HUES48 (cell line): ENCODE data around the gene MDK.
A peak's percentile ranks its signal among the peaks of the same experiment; 100 is the strongest.
"Not testable (repeated sequence)": the region's sequence is repeated elsewhere in the genome, so short reads cannot be mapped to it uniquely, and the experiment has no call there.

ENCODE experiments used
- H3K27ac ChIP-seq: one replicate; pipeline ENCODE4 v1.7.0; 2013; ENCODE audit warnings: low read depth, low read length, inconsistent platforms
- H3K27me3 ChIP-seq: 2 replicates; pipeline ENCODE4 v1.6.1; 2013; ENCODE audit warnings: mild to moderate bottlenecking, low read length; ENCODE audit not compliant: control insufficient read depth, insufficient read depth
- H3K36me3 ChIP-seq: 2 replicates; pipeline ENCODE4 v1.6.1; 2013; ENCODE audit warnings: low read length; ENCODE audit not compliant: control insufficient read depth, insufficient read depth
- H3K4me1 ChIP-seq: 2 replicates; pipeline ENCODE4 v1.6.1; 2013; ENCODE audit warnings: mild to moderate bottlenecking, low read length; ENCODE audit not compliant: control insufficient read depth, insufficient read depth
- H3K4me3 ChIP-seq: 2 replicates; pipeline ENCODE4 v1.5.1; 2013; ENCODE audit warnings: mild to moderate bottlenecking, low read depth, low read length
- H3K9ac ChIP-seq: 2 replicates; pipeline ENCODE4 v1.6.1; 2013; ENCODE audit warnings: mild to moderate bottlenecking, low read depth, low read length, moderate library complexity
- H3K9me3 ChIP-seq: 2 replicates; pipeline ENCODE4 v1.6.1; 2013; ENCODE audit warnings: low read length; ENCODE audit not compliant: control insufficient read depth, insufficient read depth

Gene MDK

DNA sequence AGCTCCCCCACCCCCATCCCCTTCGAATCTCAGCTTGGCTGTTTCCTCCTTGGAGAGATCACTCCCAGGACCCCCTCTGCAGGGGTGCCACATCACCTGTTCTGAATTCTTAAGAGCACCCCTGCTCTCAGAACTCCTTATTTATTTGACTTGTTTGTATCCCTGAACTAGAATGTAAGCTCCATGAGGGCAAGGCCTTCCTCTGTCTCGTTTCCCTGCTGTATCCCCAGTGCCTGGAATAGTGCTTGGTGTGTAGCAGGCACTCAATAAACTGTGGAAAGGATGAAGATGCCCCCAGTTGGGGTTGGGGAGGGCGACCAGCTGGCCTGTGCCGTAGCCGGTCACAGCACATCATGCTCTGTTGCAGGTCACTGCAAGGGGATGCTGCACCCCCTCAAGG, 3.6 kb upstream of the MDK start:
- Histone ChIP-seq H3K4me3 (no peak overlapping the region), H3K9ac (no peak overlapping the region), H3K27me3 (no peaks in the 10 kb centered on the region), H3K27ac (no peak overlapping the region), H3K36me3 (peaks cover 49% of the 10 kb centered on the region), H3K4me1 (peaks cover 7% of the 10 kb centered on the region), H3K9me3 (no peaks in the 10 kb centered on the region)

DNA sequence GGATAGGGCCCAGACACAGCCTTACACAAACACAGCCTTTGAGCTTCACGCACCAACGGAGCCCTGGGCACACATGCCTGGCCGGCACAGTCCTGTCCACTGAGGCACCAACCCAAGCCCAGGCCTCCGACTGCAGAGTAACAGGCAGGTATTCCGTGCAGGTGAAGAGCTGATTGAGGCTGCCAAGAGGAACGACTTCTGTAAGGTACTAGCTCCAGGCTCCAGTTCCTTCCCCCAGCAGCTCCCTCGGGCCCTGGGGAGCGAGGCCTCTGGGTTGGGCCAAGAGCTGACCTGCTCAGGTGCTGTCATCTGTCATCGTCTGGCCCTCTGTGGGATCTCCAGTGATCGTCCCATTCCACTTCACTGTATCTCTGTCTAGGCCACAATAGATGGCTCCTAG, 3.2 kb upstream of the MDK start:
- Histone ChIP-seq H3K9ac (no peak overlapping the region), H3K27ac (no peak overlapping the region), H3K4me3 (no peak overlapping the region), H3K4me1 (peaks cover 12% of the 10 kb centered on the region), H3K9me3 (no peaks in the 10 kb centered on the region), H3K36me3 (peaks cover 50% of the 10 kb centered on the region), H3K27me3 (no peaks in the 10 kb centered on the region)

DNA sequence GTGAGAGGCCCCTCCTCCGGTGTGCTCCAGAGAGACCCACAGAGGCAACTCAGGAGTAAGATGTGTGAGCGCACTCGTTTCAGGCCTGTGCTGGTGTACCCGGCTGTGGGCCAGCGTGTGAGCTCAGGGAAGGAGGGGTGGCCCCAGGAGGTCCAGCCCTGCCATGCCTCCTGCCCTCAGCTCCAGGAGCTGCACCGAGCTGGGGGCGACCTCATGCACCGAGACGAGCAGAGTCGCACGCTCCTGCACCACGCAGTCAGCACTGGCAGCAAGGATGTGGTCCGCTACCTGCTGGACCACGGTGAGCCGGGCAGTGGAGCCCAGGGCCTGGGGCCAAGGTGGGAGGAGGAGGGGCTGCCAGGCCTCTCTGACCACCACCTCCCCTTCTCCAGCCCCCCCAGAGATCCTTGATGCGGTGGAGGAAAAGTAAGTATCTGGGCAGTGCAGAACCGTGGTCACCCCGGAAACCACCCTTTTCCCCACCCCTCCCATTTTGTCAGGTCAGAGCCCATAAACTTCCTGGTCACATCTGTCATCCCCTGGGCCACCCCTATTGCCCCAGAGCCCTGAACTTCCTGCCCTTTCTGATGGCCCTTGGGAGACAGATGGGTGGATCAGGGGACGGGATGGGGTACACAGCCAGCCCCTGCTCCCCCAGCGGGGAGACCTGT, 2.5 kb upstream of the MDK start:
- no peaks in the 10 kb centered on the region for H3K9me3 ChIP-seq
- no peak overlapping the region; the same call in 1 of the 2 replicates for H3K4me3 ChIP-seq
- peak overlapping the region; percentile 70 for H3K27ac ChIP-seq
- H3K9ac ChIP-seq, result no peak overlapping the region
- peaks cover 13% of the 10 kb centered on the region for H3K4me1 ChIP-seq
- H3K36me3 ChIP-seq, result peaks cover 46% of the 10 kb centered on the region
- no peaks in the 10 kb centered on the region for H3K27me3 ChIP-seq

DNA sequence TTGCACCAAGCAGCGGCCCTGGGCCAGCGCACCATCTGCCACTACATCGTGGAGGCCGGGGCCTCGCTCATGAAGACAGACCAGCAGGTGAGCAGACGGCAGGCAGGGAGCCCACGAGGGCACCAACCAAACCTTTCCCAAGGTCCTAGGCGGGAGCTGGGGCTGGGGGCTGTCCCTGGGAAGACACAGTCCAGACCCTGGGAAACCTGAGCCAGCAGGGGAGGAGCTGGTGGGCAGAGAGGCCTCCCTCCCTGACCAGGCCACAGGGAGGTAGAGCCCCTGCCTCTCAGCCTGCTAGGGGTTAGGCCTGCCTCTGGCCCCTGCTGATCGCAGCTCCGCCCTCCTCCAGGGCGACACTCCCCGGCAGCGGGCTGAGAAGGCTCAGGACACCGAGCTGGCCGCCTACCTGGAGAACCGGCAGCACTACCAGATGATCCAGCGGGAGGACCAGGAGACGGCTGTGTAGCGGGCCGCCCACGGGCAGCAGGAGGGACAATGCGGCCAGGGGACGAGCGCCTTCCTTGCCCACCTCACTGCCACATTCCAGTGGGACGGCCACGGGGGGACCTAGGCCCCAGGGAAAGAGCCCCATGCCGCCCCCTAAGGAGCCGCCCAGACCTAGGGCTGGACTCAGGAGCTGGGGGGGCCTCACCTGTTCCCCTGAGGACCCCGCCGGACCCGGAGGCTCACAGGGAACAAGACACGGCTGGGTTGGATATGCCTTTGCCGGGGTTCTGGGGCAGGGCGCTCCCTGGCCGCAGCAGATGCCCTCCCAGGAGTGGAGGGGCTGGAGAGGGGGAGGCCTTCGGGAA, 1.8 kb upstream of the MDK start:
- H3K36me3 ChIP-seq, result peaks cover 38% of the 10 kb centered on the region
- peak overlapping the region; percentile 98 for H3K27ac ChIP-seq
- not testable (repeated sequence) for H3K9ac ChIP-seq, H3K27me3 ChIP-seq, H3K9me3 ChIP-seq
- H3K4me3 ChIP-seq, result peak overlapping the region; percentile 69; the same call in 1 of the 2 replicates
- peaks cover 13% of the 10 kb centered on the region for H3K4me1 ChIP-seq

DNA sequence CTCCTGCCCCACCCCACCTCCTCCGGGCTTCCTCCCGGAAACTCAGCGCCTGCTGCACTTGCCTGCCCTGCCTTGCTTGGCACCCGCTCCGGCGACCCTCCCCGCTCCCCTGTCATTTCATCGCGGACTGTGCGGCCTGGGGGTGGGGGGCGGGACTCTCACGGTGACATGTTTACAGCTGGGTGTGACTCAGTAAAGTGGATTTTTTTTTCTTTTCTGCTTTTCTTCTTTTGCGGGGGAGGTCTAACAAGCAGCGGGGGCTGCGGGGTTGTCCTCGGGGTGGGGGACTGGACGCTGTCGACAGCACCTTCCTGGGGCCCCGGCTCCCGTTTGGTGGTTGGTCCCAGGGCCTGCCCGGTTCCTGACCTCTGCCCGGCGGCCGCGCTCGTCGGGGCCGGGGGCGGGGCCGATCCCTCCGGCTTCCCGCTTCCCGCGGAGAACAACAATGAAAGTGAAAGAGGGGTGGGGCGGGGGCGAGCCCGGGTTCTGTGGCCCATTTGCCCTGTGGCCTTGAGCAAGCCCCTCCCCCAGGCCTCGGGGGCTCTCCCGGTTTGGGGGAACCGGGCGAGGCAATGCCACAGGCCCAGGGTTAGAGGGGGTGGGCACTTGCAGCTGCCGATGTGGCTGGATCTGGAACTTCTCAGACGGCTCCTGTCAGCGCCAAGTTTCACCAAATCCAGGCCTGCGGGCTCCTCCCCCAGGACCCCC, 975 bp upstream of the MDK start:
- Histone ChIP-seq H3K27me3 (no peaks in the 10 kb centered on the region), H3K36me3 (peaks cover 30% of the 10 kb centered on the region), H3K4me3 (peak overlapping the region; percentile 69), H3K9me3 (no peaks in the 10 kb centered on the region), H3K27ac (peak overlapping the region; percentile 98), H3K4me1 (peaks cover 13% of the 10 kb centered on the region), H3K9ac (peak overlapping the region; percentile 73)

DNA sequence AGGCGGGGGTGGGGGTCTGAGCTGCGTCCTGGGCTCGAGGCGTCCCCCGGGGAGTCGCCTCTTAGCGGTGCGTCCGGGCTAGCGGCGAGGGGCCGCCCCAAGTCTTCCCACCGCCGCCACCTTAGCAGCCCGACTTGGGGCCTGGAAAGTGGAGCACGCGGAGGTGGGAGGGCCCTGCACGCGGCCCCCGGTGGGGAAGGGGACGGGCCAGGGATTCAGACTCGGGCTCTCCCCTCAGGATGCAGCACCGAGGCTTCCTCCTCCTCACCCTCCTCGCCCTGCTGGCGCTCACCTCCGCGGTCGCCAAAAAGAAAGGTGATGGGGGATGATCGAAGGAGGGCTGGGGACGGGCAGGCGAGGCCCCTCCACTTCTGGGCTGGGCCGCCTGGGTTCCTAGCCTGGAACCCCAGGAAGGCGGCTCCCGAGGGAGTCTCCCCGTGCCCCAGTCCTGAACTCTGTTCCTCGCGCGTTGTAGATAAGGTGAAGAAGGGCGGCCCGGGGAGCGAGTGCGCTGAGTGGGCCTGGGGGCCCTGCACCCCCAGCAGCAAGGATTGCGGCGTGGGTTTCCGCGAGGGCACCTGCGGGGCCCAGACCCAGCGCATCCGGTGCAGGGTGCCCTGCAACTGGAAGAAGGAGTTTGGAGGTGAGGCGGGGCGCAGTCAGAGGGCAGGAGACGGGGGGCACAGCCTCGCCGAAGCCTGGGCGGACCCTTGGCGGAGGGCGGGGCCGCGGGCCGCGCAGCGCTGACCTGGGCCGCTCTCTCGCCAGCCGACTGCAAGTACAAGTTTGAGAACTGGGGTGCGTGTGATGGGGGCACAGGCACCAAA, 563 bp downstream of the MDK start:
- Histone ChIP-seq H3K4me1 (peaks cover 13% of the 10 kb centered on the region), H3K4me3 (peak overlapping the region; percentile 92), H3K36me3 (peaks cover 15% of the 10 kb centered on the region; the same call in 1 of the 2 replicates), H3K27ac (peak overlapping the region; percentile 97), H3K9ac (peak overlapping the region; percentile 83), H3K9me3 (no peaks in the 10 kb centered on the region), H3K27me3 (peaks cover 7% of the 10 kb centered on the region)

DNA sequence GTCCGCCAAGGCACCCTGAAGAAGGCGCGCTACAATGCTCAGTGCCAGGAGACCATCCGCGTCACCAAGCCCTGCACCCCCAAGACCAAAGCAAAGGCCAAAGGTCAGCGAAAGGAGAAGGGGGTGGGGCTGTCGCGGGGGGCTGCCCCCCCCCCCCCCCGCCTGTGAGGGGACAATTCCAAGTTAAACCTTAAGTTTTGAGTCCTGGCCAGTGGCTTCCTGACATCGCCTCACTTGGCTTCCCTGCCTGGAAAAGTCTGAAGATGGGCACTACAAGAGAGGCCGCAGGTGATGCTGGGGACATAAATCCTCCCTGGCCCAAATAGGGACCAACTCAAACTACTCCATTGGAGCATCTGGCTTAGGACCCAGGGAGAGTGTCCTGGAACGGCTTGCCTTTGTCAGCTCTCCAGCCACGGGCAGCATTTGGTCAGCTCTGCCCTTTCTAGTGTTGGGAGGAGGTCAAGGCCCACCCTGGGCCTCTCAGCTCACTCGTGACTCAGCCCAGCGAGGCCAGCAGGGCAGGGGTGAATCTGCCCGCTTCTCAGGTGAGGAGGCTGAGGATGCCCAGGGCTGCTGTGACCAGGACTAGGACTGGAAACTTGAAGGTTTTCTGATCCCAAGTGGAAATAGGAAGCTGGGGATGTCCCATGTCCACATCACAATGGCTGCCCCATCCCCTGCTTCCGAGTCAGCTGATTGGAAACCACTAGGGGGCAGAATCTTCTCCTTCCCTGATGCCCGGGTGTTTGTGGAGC, 1.4 kb downstream of the MDK start:
- Histone ChIP-seq H3K4me3 (peak overlapping the region; percentile 92), H3K27ac (peak overlapping the region; percentile 97), H3K4me1 (peaks cover 13% of the 10 kb centered on the region), H3K9me3 (no peaks in the 10 kb centered on the region), H3K9ac (peak overlapping the region; percentile 83; the same call in 1 of the 2 replicates), H3K27me3 (peaks cover 15% of the 10 kb centered on the region), H3K36me3 (peaks cover 11% of the 10 kb centered on the region; the same call in 1 of the 2 replicates)

DNA sequence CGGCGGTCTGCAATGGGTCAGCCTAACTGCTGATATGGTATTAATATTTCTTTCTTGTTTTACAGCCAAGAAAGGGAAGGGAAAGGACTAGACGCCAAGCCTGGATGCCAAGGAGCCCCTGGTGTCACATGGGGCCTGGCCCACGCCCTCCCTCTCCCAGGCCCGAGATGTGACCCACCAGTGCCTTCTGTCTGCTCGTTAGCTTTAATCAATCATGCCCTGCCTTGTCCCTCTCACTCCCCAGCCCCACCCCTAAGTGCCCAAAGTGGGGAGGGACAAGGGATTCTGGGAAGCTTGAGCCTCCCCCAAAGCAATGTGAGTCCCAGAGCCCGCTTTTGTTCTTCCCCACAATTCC, 1.9 kb downstream of the MDK start:
- Histone ChIP-seq H3K9ac (no peak overlapping the region), H3K27ac (no peak overlapping the region), H3K9me3 (no peaks in the 10 kb centered on the region), H3K36me3 (peaks cover 5% of the 10 kb centered on the region; the same call in 1 of the 2 replicates), H3K4me1 (peaks cover 18% of the 10 kb centered on the region), H3K4me3 (no peak overlapping the region), H3K27me3 (peaks cover 21% of the 10 kb centered on the region)

DNA sequence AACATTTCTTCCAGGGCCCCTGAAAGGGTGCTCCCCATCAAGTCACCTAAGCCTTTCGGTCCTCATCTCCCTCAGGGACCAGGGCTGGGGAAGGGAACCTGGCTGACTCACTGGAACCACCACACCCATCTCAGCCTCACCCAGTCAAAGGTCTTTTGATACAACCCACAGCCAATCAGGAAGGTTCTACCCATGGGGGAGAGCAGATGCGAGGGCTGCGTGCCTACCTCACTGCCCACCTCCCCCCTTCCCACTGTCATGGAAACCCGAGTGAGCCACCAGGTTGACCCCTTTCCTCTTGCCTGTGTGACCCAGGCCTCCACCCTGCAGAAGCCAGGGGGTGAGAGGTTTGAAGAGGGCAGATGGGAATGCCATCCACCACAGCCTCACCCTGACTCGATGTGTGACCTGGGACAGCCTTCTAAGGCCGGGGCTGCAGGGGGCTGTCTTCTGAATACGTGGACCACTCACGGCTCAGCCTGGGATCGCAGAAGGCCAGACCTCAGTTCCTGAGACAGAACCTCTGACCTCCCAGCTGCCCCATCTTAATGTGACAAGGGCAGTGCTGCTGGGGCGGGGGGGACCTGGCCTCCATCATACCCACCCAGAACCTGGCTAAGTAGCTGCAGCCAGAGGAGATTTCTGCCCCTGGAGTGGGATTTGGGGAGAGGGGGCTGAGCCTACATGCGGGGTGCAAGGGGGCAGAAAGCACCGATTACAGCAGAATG, 2.7 kb downstream of the MDK start:
- H3K9ac ChIP-seq, result no peak overlapping the region
- H3K36me3 ChIP-seq, result peaks cover 4% of the 10 kb centered on the region; the same call in 1 of the 2 replicates
- H3K27ac ChIP-seq, result no peak overlapping the region
- H3K4me1 ChIP-seq, result peaks cover 25% of the 10 kb centered on the region
- H3K9me3 ChIP-seq, result no peaks in the 10 kb centered on the region
- peaks cover 28% of the 10 kb centered on the region for H3K27me3 ChIP-seq
- no peak overlapping the region for H3K4me3 ChIP-seq
